Neutrophil (primary cell): Measurements from ENCODE around the gene COL24A1.
"Not testable (repeated sequence)": the region's sequence is repeated elsewhere in the genome, so short reads cannot be mapped to it uniquely, and the experiment has no call there.

Source experiments
- H3K27ac ChIP-seq: fragments of 200-600 bp; sonication (generic); 2 replicates; pipeline ENCODE4 v1.5.1; 2016; ENCODE audit warnings: mild to moderate bottlenecking, moderate library complexity
- H3K27me3 ChIP-seq: fragments of 200-600 bp; sonication (generic); 2 replicates; pipeline ENCODE4 v1.6.0; 2016; ENCODE audit warnings: mild to moderate bottlenecking
- H3K36me3 ChIP-seq: fragments of 200-600 bp; sonication (generic); 2 replicates; pipeline ENCODE4 v1.5.1; 2017
- H3K4me1 ChIP-seq, 2 experiments: fragments of 200-600 bp in 1 of 2; sonication (generic) in 1 of 2; 1 replicate in 1 of 2; 2 replicates in 1 of 2; pipeline versions ENCODE4 v1.5.1 to v1.6.1; 2013 to 2016; ENCODE audit warnings: low read depth in 1 of 2, low read length in 1 of 2, mild to moderate bottlenecking in 1 of 2, moderate library complexity in 1 of 2; ENCODE audit not compliant: control insufficient read depth in 1 of 2, insufficient read depth in 1 of 2
- H3K4me3 ChIP-seq, 2 experiments: fragments of 200-600 bp in 1 of 2; sonication (generic) in 1 of 2; 1 replicate in 1 of 2; 2 replicates in 1 of 2; pipeline ENCODE4 v1.5.1; 2013 to 2016; ENCODE audit warnings: low read depth in 1 of 2, low read length in 1 of 2, mild to moderate bottlenecking in 1 of 2, moderate library complexity in 1 of 2
- H3K9me3 ChIP-seq: fragments of 200-600 bp; sonication (generic); 2 replicates; pipeline ENCODE4 v1.5.1; 2016
- TF ChIP-seq, protein P1 (sequence below): fragments of 200-600 bp; sonication (generic); IDR thresholded peaks from 2 replicates; pipeline ENCODE4 v1.5.1; 2016; ENCODE audit warnings: antibody characterized with exemption

COL24A1 gene

DNA sequence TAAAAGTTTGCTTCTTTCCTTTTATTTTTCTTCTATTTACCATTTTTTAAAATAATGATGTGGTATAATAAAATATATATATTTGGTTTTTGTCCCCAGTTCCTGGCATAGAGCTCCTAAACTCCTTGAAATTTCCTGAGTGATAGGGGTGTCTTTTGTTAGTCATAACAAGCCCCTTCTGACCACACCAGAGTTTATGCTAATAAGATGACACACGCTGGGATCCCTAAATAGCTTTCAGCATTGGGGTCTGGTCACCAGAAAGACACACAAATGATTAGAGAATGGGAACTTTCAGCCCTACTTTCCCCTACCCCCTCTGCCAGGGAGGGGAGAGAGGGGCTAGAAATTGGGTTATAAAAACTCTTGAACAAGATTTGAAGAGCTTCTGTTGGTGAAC is 56.2 kb downstream of the COL24A1 start:
- Histone ChIP-seq H3K27me3 (no peaks in the 10 kb centered on the region), H3K4me3 (no peak overlapping the region), H3K27ac (no peak overlapping the region), H3K9me3 (no peaks in the 10 kb centered on the region), H3K36me3 (no peaks in the 10 kb centered on the region), H3K4me1 (peaks cover 0 to 4% of the 10 kb centered on the region in 2 experiments)
- TF ChIP-seq, protein P1, sequence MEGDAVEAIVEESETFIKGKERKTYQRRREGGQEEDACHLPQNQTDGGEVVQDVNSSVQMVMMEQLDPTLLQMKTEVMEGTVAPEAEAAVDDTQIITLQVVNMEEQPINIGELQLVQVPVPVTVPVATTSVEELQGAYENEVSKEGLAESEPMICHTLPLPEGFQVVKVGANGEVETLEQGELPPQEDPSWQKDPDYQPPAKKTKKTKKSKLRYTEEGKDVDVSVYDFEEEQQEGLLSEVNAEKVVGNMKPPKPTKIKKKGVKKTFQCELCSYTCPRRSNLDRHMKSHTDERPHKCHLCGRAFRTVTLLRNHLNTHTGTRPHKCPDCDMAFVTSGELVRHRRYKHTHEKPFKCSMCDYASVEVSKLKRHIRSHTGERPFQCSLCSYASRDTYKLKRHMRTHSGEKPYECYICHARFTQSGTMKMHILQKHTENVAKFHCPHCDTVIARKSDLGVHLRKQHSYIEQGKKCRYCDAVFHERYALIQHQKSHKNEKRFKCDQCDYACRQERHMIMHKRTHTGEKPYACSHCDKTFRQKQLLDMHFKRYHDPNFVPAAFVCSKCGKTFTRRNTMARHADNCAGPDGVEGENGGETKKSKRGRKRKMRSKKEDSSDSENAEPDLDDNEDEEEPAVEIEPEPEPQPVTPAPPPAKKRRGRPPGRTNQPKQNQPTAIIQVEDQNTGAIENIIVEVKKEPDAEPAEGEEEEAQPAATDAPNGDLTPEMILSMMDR: no peak

DNA sequence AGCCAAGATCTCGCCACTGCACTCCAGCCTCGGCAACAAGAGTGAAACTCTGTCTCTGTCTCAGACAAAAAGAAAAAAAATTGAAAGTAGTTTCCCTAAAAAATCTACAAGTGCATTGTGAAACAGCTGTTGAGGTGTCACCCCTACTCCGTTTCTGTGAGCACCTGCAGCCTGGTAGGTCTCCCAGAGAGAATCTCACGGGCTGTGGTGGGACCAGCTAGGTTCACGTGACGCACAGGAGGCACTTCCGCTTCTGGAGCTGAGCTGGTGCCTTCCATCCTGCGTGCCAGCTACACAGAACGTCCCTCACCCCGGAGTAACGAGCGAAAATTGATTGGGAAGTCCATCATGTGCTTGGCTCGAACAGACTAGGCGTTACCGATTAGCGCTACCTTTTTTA is 66.8 kb downstream of the COL24A1 start:
- Histone ChIP-seq H3K9me3 (no peaks in the 10 kb centered on the region), H3K4me3 (no peak overlapping the region), H3K27ac (no peak overlapping the region), H3K4me1 (no peaks in the 10 kb centered on the region), H3K36me3 (no peaks in the 10 kb centered on the region), H3K27me3 (no peaks in the 10 kb centered on the region)
- TF ChIP-seq, protein P1: no peak

DNA sequence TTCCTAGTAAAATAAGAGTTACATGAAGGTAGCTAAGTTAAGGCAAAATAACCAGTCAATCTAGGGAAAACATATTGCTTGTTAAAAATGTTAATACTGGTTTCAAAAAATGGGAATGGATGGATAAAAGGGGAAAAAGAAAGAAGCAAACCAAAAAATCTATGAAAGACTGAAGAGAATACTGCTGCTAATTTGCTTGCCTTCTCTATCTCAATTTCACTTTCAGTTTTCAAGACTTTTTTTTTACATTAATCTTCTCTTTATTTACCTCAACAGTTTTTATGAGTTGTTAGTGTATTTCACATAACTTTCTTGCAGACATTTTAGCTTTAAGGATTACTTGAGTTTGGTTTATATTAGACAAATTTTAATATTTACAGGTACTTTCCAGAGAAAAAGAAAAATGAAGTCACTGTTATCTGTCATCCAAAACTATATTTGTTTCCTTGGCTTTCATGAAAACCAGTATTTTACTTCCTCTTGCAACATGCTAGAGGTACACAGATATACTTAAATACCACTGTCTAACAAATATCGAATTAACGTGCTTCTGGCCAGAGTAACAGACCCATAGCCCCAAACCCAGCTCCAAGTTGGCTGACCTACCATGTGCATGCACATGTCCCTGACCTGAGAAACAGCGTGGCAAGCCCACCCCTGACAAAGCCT is 70.7 kb downstream of the COL24A1 start:
- H3K4me1 ChIP-seq: no peaks in the 10 kb centered on the region
- no peak overlapping the region for H3K27ac ChIP-seq
- TF ChIP-seq, protein P1: no peak
- H3K27me3 ChIP-seq: no peaks in the 10 kb centered on the region
- no peak overlapping the region for H3K4me3 ChIP-seq
- H3K36me3 ChIP-seq: no peaks in the 10 kb centered on the region
- no peaks in the 10 kb centered on the region for H3K9me3 ChIP-seq

DNA sequence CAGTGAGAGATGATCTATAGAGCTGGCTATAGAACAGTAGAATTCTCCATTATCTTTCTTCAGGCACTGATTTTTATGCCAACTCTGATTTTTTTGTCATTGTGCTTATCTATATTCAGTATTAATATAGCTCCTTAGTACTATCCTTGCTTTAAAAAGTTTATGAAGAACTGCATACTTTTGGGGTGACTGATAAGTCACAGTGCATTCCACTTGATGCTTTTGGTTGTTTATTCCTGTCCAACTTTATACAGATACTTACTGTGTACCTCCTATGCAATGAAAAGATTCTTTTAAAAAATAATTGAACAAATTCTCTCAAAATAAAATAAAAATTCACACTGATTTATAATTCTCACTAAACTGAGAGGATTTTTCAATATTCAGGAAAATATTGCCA is 71.6 kb downstream of the COL24A1 start:
- no peaks in the 10 kb centered on the region for H3K27me3 ChIP-seq
- no peaks in the 10 kb centered on the region for H3K36me3 ChIP-seq
- TF ChIP-seq, protein P1: no peak
- H3K9me3 ChIP-seq: no peaks in the 10 kb centered on the region
- no peak overlapping the region for H3K4me3 ChIP-seq
- H3K27ac ChIP-seq: no peak overlapping the region
- H3K4me1 ChIP-seq: no peaks in the 10 kb centered on the region

DNA sequence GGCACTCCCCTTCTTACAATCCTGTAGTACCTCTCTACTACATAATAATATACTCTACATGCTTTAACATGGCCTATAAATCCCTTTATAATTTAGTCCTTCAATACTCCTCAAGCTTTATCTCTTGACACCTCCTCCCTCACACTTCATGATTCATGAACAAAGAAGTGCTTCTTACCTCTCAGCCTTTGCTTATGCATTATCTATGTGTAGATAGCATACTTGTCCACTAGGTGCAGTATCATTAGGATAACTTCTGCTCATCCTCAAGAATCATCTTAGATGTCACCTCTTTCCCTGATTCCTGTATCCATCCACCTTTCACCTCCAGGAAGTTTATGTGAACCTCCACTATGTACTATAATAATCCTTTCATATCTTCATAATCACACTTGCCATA is 74.4 kb downstream of the COL24A1 start:
- TF ChIP-seq, protein P1: no peak
- Histone ChIP-seq H3K27me3 (no peaks in the 10 kb centered on the region), H3K4me3 (no peak overlapping the region), H3K36me3 (no peaks in the 10 kb centered on the region), H3K4me1 (no peaks in the 10 kb centered on the region), H3K9me3 (no peaks in the 10 kb centered on the region), H3K27ac (no peak overlapping the region)

DNA sequence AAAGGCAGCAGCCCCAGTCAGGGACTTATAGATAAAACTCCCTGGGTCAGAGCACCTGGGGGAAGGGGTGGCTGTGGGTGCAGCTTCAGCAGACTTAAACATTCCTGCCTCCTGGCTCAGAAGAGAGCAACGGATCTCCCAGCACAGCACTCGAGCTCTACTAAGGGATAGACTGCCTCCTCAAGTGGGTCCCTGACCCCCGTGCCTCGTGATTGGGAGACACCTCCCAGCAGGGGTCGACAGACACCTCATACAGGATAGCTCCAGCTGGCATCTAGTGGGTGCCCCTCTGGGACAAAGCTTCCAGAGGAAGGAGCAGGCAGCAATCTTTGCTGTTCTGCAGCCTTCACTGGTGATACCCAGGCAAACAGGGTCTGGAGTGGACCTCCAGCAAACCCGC is 84.1 kb downstream of the COL24A1 start:
- not testable (repeated sequence) for H3K4me1 ChIP-seq

DNA sequence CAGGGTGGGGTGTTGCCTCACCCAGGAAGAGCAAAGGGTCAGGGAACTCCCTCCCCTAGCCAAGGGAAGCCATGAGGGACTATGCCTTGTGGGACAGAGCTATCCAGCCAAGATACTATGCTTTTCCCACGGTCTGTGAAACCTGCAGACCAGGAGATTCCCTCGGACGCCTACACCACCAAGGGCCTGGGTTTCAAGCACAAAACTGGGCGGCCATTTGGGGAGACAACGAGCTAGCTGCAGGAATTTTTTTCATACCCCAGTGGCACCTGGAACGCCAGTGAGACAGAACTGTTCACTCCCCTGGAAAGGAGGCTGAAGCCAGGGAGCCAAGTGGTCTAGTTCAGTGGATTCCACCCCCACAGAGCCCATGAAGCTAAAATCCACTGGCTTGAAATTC is 84.7 kb downstream of the COL24A1 start:
- not testable (repeated sequence) for H3K27ac ChIP-seq

More for the DNA sequence above, 84.1 kb downstream of the COL24A1 start:
- not testable (repeated sequence) for H3K27me3 ChIP-seq, H3K36me3 ChIP-seq, H3K27ac ChIP-seq, H3K9me3 ChIP-seq, H3K4me3 ChIP-seq

More for the DNA sequence above, 84.7 kb downstream of the COL24A1 start:
- not testable (repeated sequence) for H3K27me3 ChIP-seq, H3K4me1 ChIP-seq, H3K9me3 ChIP-seq, H3K36me3 ChIP-seq, H3K4me3 ChIP-seq
